HG03565 (cell line): ENCODE results near the gene IQSEC1.

ENCODE experiments used
- ATAC-seq: cut with Tn5 transposase; IDR thresholded peaks from one replicate; pipeline ENCODE4 v1.9.1; 2021; ENCODE audit warnings: mild to moderate bottlenecking, moderate library complexity; ENCODE audit not compliant: unreplicated experiment

The IQSEC1 gene

DNA sequence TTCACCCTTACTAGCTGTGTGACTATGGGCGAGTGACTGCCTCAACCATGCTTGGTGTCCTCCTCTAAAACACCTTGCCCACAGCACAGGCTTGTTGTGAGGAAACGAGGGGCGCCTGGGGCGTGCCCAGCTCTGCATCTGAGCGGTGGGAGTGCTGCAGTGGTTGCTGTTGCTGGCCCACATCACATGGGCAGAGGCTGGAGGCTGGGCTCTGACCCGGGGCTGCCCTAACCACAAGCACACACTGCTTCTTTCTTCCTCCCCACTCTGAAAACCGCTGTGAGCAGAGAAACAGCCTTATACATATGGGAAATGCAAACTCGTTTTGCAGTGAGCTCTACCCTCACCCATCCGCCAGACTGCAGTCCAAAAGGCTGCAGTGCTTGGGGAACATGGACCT, 157.1 kb downstream of the IQSEC1 start:
- ATAC-seq: no peak

DNA sequence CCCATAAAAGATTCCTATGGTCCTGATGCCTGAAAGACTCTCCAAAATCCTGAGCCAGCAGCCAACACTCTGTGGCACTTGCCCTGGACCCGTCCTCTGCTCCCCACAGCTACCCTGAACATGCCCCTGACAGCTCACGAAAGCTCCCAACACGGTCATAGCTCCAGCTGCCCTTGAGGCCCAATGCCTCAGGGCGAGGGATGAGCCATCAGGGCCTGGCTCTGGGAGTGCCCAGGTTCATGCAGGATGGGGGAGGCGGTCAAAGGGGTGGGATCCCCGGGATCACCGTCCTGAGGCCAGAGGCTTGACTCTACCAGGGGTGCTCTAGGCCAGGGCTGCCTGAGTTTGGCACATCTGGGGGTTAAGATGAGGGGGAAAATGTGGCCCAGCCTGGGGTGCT, 159.1 kb downstream of the IQSEC1 start:
- ATAC-seq: no peak

DNA sequence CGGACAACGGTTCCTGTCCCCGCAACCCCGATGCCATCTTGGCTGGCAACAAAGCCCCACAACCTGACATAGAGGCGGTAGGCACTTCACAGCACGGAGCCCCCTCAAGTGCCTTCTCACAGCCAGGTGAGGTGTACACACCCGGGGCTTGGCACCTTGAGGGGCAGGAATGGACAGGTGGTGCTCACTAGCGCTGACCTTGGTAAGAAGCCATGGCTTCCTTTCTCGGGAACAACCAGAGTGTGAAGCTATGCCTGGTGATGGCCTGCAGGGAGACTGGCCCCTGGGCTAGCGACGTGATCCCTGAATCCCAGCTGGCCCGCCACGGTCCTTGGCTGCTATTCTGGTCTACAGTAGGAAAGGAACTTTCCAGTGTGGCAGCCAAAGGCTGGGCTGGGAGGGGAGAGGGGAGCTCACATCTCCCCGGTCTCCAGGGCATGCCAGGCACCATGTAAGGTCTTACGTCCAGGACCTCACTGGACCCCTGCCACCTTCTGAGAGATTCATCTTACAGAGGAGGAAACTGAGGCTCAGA, 161.3 kb downstream of the IQSEC1 start:
- no peak for ATAC-seq

DNA sequence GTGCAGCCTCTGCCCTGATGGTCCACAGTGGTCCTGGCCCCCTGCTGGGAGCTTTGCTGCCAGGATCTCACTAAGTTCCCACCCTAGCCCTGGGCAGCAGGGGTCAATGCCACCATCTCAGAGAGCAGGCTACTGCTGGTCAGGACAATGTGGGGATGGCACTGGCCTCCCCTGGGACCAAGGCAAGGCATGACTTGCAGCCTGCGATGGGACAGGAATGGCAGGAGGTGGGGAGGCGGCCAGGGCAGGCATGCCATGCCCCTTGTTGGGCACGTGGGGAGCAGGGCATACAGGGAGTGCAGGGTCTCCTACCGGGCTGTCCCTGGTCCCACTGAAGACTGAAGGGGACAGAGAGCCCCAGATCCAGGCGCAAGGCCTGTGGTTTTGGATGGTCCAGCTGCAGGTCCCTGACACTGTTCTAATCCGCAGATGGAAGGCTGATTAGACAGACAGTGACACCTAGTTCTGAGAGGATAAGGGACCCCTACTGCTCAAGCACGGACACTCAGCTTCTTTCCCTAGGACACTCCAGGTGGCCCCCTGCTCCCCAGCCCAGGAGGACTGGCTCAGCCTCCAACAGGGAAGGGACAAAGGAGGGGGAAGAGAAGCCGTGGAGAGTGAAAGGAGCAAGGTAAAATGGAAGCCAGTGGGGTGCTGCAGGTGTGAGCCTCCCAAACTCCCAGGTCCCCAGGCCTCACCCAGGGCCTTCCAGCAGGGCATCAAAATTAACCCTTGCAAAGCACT, 162.7 kb downstream of the IQSEC1 start:
- ATAC-seq: no peak

DNA sequence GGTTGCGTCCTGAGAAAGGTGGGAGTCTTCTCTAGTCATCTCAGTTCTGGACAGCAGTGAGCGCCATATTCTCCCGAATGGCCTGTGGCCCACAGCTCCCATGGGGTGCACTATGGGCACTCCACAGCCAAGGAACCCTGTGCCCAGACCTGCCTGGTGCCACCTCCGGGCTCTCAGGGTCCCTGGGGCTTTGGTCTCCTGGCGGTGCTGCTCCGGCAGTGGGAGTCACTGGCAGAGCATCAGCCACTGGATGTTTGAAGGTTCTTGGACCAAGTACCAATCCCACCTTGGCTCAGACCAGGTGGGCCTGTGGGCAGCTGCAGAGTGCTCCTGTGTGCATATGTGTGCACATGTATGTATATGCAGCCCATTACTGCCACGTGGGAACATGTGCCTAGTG, 163.5 kb downstream of the IQSEC1 start:
- no peak for ATAC-seq

DNA sequence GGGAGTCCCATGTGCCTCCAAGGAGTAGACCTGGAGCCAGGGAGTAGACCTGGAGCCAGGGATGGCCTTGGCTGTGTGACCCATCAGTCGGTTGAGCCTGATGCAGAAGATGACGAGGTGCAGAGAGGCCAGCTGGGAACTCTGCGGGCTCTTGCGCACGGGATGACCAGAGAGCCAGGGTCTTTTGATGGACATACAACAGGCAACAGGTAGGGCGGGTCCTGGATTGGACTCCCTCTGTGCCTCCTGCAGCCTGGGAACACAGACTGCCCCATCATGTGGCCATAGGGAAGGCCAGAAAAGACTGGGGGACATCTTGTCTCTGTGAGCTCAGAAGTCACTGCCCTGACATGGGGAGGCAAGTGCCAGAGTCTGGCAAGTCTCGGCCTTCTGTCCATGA, 164.4 kb downstream of the IQSEC1 start:
- no peak for ATAC-seq

DNA sequence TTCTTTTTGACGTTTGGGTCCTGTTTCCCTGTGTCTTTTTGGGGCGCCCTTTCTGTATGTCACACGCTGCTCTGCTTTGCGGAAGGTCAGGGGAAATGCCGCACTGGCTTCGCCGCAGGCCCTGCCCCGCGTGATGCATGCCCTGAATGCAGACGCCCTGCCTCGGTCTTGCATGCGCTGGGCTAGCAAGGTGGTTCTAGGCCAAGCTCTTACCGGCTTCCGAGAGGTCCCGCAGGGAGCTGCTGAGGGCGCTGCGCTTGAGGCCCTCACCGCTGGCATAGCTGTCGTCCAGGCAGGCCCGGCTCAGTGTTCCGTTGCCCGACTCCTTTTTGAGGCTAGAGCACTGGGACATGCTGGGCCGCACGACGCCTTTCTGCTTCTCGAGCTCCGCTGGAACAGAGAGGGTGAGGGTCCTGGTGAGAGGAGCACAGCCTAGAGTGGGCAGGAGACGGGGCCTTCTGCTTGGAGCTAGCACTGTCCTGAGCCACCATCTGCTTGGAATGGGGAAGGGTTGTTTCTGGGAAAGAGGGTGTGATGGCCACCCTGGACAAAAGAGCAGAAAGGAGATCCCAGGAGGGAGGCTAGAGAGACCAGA, 165.0 kb downstream of the IQSEC1 start:
- ATAC-seq: no peak

DNA sequence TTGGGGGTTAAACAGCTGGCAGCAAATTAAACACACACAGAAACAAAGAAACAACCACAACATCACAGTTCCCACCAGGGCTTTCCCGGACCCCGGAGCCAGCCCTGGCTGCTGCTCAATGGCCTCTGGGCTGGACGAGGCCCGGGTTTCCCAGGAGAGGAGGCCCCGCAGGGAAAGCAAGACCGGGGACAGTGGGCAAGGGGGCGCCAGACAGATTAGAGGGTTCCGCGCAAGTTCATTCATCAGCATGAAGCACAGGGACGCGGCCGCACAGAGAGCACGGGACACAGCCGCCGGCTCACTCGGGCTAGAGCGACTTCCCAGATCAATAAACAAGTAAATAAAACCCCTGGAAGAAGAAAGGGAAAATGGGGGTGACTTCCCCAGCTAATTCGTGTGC, 165.5 kb downstream of the IQSEC1 start:
- ATAC-seq: no peak

DNA sequence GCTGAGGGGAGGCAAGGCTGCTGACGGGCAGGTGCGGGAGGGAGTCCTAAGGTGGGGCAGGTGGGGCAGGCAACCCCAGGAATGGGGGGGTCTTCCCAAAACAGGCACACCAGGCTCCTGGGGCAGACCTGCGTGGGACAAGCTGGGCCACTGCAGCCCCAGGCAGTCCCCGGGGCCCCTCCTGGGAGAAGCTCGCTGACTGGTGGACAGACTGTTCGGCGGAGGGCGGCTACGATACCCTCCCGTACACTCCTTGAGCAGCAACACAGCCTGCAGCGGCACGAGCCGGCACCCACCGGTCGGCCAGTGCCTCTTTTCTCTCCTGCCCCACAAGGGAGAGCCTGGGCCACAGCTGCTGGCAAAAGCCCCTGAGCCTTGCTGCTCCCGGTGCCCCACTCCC, 165.9 kb downstream of the IQSEC1 start:
- ATAC-seq: no peak

DNA sequence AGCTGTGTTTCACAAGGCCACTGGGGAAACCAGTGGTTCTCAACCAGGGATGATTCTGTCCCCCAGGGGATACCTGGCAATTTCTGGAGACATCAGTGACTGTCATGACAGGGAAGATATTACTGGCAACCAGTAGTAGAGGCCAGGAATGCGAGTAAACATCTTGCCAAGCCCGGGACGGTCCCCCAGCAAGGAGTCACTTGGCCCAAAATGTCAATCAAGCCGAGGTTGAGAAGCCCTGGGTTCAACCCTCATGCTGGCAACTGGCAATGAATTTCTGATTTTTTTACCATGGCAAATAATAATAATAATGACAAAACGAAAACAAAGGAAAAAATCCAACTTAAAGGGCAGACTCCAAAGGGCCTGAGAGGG, 166.3 kb downstream of the IQSEC1 start:
- ATAC-seq: no peak

DNA sequence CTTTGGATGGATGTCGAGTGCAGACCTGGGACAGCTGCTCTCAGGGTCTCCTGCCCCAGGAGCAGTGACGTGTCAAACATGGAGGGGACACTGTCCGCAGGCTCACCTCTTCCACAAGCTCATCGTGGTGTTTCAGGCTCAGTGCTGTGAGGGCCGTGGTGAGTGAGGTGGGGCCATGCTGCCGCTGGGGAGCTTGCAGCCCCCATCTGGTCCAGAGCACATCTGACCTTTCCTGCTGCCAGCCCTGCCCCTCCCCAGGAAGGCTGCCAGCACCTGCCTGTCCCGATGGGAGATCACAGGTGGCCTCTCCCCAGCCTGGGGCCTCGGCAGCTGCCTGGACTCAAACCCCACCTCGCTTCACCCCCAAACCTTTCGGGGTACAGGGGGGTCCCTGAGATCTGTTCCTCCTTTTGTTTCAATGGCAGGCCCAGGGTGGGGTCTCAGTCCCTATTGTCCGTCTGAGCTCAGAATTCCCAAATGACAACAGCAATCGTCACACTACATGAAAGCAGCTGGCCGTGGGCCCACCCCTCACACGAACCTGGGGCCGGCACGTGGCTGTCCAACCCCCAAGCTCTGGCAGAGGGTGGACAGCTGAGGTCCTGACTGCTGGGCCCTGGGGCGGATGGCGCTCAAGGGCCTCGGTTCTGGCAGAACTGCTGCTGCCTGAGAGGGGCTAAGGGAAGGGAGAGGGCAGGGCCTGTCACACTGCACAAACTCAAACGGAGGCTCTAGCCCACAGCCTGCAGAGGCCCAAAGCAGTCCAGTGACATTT, 166.9 kb downstream of the IQSEC1 start:
- ATAC-seq: no peak

DNA sequence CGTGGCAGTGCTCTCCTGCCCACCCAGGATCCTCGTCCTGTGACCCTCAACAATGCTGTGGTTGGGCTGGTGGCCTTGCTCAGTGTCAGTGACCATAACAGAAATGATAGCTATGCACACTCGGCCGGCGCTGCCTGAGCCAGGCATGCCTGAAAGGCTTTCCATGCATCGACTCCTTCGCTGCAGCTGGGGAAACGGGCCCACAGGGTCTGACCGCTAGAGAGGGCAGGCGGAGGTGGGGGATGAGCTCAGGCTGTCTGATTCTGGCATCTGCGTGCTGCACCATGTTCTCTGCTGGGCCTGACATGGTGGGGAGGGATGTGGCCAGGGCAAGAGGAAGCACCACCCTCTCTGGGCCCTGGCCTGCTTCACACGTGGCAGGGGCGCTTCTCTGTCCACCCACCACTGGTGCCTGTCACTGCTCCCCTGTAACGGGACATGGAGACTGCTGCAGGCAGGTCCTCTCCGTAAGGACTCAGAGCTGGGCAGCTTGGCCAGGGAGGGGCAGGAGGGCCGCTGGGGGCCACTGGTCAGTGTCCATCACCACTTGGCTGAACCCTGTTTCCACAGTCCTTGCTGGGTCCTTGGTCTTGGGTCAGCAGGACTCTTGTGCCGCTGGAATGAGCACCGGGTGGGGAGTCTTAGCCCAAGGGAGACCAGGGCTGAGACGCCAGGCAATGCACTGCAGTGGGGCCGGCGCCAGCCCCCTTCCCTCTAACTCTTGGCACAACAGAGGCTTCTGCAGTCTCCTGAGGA, 167.7 kb downstream of the IQSEC1 start:
- no peak for ATAC-seq

DNA sequence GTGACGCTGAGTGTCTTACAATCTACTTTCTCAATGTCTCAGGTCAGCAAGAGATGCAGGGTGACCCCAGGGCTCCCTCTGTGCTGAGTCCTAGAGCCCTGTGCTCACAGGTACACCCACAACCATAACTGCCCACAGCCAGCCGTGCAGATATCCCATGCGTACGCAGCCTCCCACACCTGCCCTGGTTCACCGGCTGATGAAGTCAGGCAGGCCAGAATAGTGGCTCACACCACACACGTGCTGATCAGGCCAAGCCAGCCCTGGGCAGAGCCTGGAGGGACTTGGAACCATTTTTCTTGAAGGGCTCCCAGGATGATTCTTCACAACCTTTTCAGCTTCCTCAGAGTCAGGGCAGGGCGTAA, 168.3 kb downstream of the IQSEC1 start:
- no peak for ATAC-seq

DNA sequence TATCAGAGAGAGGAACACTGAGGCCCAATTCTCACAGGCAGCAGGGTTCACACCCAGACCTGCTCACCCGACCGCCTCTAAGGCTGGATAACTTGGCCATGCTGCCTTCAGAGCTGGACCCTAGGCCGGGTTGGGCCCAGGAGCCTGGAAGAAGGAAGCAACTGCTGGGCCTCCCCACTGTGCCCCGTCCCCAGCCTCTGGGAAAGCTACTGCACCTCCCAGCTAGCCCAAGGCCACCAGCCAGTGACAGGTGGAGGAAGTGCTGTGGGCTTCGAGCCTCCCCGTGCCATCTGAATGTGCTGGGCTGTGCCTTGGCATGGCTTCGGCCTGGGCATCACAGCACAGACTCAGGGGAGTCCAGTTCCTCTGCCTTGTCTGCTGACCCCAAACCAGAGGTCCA, 169.3 kb downstream of the IQSEC1 start:
- no peak for ATAC-seq

DNA sequence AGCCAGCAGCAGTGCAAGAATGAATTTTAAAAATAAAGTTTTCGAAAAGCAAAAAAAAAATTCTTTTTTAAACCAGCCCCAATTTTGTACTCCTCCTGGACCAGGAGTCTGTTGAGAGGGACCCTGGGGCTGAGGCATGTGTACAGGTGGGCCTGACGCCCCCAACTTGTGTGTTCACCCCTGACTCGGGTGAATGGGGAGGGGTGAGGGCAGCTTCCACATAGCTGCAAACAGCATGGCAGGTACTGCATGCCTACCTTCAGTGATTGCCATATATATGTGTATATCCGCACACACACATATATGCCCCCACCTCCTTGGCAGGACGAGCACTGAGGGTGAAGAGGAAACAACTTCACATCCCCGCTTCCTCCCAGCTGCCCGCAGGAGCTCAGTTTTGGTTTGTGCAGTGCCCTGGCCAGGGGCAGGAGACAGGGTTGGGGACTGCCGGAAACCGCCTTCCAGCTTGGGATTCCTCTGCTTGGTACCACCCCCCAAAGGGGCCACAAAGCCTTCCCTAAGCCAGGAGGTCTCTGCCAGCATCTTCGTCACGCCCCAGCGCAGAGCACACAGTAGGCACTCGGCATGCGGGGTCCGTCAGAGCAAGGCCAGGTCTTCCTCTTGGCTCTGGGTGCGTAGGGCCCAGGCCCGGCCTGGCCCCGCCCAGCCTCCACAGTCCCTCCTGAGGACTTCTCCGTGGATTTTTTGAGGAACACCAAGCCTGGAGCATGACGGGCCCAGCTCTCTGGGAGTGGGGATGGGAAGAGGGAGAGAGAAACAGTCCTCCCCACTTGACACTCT, 170.0 kb downstream of the IQSEC1 start:
- ATAC-seq: no peak

DNA sequence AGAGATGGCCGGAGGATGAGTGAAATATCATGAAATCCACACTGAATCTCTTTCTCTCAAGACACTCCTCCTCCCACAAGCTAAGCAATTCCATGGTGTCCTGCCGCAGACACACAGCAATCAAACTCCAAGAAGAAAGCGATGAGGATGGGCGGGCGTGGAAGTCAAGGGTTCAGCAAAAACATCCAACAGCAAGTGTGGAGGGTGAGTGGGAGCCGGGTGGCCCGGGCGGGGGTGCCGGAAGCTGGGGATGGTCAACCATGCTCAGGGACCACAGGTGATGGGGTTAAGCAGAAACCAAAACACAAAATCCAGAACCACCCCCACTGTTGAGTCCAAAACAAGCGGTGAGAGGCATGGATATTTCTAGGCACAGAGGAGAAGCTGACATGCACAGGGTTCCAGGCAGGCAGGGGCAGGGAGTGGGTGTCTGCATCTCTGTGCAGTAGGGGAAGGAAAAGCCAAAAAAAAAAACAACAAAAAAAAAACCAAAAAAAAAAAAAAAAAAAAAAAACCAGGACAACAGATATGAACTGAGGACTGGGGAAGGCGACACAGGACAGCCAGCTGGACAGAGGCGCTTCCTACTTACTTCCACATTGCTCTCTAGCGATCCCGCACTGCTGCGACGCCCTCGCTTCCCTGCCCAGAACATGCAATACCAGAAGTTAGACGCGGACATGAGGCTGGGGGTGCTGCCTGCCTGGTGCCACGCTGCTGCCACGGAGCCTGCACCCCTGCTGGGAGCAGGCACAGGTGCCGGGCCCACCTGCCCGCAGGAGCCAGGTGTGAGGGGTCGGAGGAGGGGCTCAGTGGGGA, 170.8 kb downstream of the IQSEC1 start:
- ATAC-seq: no peak

DNA sequence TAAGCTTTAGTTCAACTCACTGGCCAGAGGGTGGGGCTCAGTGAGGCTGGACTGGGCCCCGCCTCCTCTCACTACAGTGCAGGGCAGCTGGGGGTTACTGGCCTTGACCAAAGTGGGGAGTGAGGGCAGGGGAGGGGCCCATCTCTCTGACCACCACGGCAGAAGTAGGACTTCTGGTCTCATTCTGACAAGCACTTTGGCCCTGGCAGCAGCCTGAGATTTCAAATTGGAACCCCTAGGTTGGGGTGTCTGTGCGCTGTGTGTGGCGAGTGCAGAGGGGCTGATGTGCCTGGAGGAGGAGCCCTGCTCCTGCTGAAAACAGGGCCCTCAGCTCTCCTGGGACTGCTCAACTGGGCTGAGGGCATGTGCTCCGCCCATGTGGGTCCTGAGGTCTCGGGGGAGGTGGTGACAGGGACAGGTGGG, 171.6 kb downstream of the IQSEC1 start:
- no peak for ATAC-seq

DNA sequence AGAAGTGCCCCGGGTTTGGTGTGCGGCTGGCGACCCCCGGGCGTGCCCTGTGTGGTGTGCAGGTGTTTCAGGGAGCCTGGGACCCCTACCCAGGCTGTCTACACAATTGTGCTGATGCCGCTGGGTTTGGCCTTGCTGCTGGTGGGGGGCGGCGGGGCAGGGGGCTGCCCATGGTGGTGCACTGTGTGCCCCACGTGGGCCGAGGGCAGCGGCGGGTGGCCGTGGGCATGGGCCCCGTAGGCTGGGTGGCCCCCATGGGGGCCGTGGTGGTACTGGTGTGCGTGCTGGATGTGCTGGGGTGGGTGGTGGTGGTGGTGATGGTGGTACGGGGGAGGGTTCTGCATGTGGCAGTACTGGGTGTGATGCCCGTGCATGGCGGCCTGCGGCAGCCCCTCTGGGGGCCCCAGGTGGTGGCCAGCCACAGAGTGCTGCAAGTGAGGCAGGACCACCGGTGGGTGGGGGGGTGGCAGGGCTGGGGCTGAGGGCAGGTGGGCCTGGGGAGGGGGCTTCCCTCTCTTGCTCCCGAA, 172.3 kb downstream of the IQSEC1 start:
- no peak for ATAC-seq
